Neural progenitor cell (in vitro differentiated cells): Measurements from ENCODE around the gene PMEPA1. TPM values are rescaled to one million over a fixed set of nuclear protein-coding genes. Genes with fewer than 3 reads are reported as not detected.

Experiments
- DNase-seq: peaks from one replicate; pipeline ENCODE4 v3.0.0-alpha.2; 2016; ENCODE audit warnings: low spot score
- H2AFZ ChIP-seq: fragments of 200-600 bp; sonication (generic); replicated peaks from 2 replicates; pipeline ENCODE4 v1.6.1; 2016; ENCODE audit warnings: antibody characterized with exemption
- H3F3A ChIP-seq: fragments of 200-600 bp; sonication (generic); 2 replicates; pipeline ENCODE4 v1.6.1; 2016; ENCODE audit warnings: antibody characterized with exemption, low read depth
- H3K27ac ChIP-seq: fragments of 200-600 bp; sonication (generic); 2 replicates; pipeline ENCODE4 v1.5.1; 2016; ENCODE audit warnings: mild to moderate bottlenecking
- H3K27me3 ChIP-seq: fragments of 200-600 bp; sonication (generic); 2 replicates; pipeline ENCODE4 v1.6.1; 2016; ENCODE audit warnings: mild to moderate bottlenecking, moderate library complexity
- H3K36me3 ChIP-seq: fragments of 200-600 bp; sonication (generic); 2 replicates; pipeline ENCODE4 v1.5.1; 2016
- H3K4me1 ChIP-seq: fragments of 200-600 bp; sonication (generic); 2 replicates; pipeline ENCODE4 v1.6.1; 2016; ENCODE audit warnings: mixed run types
- H3K4me2 ChIP-seq: fragments of 200-600 bp; sonication (generic); 2 replicates; pipeline ENCODE4 v1.6.1; 2016
- H3K4me3 ChIP-seq: fragments of 200-600 bp; sonication (generic); 2 replicates; pipeline ENCODE4 v1.5.1; 2016
- H3K79me2 ChIP-seq: fragments of 200-600 bp; sonication (generic); 2 replicates; pipeline ENCODE4 v1.6.1; 2016; ENCODE audit warnings: low read depth
- H3K9ac ChIP-seq: fragments of 200-600 bp; sonication (generic); 2 replicates; pipeline ENCODE4 v1.6.1; 2016
- H3K9me3 ChIP-seq: fragments of 200-600 bp; sonication (generic); 2 replicates; pipeline ENCODE4 v1.5.1; 2016; ENCODE audit warnings: low read depth
- H4K20me1 ChIP-seq: fragments of 200-600 bp; sonication (generic); 2 replicates; pipeline ENCODE4 v1.6.1; 2016; ENCODE audit warnings: low read depth
- H3K27ac Mint-ChIP-seq: 3 replicates; pipeline ENCODE4 v1.8.0; 2021; ENCODE audit warnings: mixed read lengths
- H3K27me3 Mint-ChIP-seq: 2 replicates; pipeline ENCODE4 v1.8.0; 2022; ENCODE audit warnings: low read depth, mild to moderate bottlenecking, inconsistent platforms, moderate library complexity, mixed read lengths; ENCODE audit not compliant: insufficient read depth
- H3K36me3 Mint-ChIP-seq: 3 replicates; pipeline ENCODE4 v1.8.0; 2021; ENCODE audit warnings: mixed read lengths
- H3K4me1 Mint-ChIP-seq: 3 replicates; pipeline ENCODE4 v1.8.0; 2021; ENCODE audit warnings: mixed read lengths
- H3K4me3 Mint-ChIP-seq: 3 replicates; pipeline ENCODE4 v1.8.0; 2021; ENCODE audit warnings: mild to moderate bottlenecking, moderate library complexity, mixed read lengths
- H3K9me3 Mint-ChIP-seq: 3 replicates; pipeline ENCODE4 v1.8.0; 2020; ENCODE audit warnings: mixed read lengths
- EZH2 ChIP-seq: fragments of 200-600 bp; sonication (generic); IDR thresholded peaks from 2 replicates; pipeline ENCODE4 v1.6.1; 2017; ENCODE audit warnings: antibody characterized with exemption, mild to moderate bottlenecking, moderate library complexity
- EZH2phosphoT487 ChIP-seq: fragments of 200-600 bp; sonication (generic); IDR thresholded peaks from 2 replicates; pipeline ENCODE4 v1.6.1; 2017; ENCODE audit warnings: antibody characterized with exemption
- total RNA-seq: library from RNA; depleted of rRNA; stranded (reverse); fragments of >200 nt; gene quantifications from 2 replicates; pipeline ENCODE4 v1.2.3, GENCODE V29; 2015; ENCODE audit warnings: low replicate concordance
- TF ChIP-seq, protein P1 (sequence below): fragments of 200-600 bp; sonication (generic); IDR thresholded peaks from 2 replicates; pipeline ENCODE4 v1.5.1; 2017; ENCODE audit warnings: antibody characterized with exemption, mild to moderate bottlenecking

PMEPA1 gene
- total RNA-seq, 1 donor from 2014 or later: 1.7 TPM

DNA sequence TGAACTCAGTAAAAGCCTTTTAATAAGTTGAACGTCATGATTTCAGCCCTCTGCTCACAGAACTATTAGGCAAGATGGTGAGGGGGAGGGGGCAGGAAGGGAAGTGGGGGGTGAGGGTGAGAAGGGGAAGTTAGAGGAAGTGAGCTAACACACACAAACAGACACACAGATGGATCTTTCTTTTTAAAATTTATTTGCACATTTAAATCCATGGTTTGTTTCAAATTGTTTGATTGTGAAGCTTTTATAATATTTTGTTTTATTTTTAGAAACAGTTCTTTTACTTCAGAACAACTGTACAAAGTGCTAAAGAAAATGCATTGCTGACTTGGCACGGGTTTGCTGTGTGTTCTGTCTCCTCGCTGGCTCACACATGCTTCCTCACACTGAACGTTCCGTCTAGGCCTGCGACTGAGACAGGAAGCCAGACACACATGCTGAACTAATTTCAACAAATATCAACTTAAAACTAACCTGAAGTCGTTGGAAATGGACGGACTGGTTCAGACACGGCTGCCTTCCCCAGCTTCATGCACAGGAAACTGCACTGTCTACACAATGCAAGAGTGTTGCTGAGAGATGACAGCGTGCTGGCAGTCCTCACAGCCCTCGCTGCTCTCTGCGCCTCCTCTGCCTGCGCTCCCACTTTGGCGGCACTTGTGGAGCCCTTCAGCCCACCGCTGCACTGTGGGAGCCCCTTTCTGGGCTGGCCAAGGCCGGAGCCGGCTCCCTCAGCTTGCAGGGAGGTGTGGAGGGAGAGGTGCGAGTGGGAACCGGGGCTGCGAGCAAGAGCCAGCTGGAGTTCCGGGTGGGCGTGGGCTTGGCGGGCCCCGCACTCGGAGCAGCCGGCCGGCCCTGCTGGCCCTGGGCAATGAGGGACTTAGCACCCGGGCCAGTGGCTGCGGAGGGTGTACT, 81.5 kb downstream of the PMEPA1 start:
- H2AFZ ChIP-seq: no peak overlapping the region
- H3K36me3 ChIP-seq: no peaks in the 10 kb centered on the region
- H3K27me3 Mint-ChIP-seq: peaks cover 4% of the 10 kb centered on the region
- H3K27ac Mint-ChIP-seq: peak overlapping the region; percentile 22
- H3K79me2 ChIP-seq: no peaks in the 10 kb centered on the region
- no peak for DNase-seq
- H3K4me3 ChIP-seq: no peak overlapping the region
- TF ChIP-seq EZH2 (no peak), EZH2phosphoT487 (no peak)
- TF ChIP-seq, protein P1, sequence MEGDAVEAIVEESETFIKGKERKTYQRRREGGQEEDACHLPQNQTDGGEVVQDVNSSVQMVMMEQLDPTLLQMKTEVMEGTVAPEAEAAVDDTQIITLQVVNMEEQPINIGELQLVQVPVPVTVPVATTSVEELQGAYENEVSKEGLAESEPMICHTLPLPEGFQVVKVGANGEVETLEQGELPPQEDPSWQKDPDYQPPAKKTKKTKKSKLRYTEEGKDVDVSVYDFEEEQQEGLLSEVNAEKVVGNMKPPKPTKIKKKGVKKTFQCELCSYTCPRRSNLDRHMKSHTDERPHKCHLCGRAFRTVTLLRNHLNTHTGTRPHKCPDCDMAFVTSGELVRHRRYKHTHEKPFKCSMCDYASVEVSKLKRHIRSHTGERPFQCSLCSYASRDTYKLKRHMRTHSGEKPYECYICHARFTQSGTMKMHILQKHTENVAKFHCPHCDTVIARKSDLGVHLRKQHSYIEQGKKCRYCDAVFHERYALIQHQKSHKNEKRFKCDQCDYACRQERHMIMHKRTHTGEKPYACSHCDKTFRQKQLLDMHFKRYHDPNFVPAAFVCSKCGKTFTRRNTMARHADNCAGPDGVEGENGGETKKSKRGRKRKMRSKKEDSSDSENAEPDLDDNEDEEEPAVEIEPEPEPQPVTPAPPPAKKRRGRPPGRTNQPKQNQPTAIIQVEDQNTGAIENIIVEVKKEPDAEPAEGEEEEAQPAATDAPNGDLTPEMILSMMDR: no peak
- no peak overlapping the region for H3K9ac ChIP-seq
- no peaks in the 10 kb centered on the region for H4K20me1 ChIP-seq
- no peaks in the 10 kb centered on the region for H3F3A ChIP-seq
- H3K4me3 Mint-ChIP-seq: no peak overlapping the region
- H3K36me3 Mint-ChIP-seq: no peaks in the 10 kb centered on the region
- H3K27ac ChIP-seq: no peak overlapping the region
- peaks cover 19% of the 10 kb centered on the region for H3K9me3 Mint-ChIP-seq
- H3K27me3 ChIP-seq: no peaks in the 10 kb centered on the region
- no peaks in the 10 kb centered on the region for H3K9me3 ChIP-seq
- H3K4me1 ChIP-seq: no peaks in the 10 kb centered on the region
- peaks cover 7% of the 10 kb centered on the region for H3K4me1 Mint-ChIP-seq
- H3K4me2 ChIP-seq: no peak overlapping the region

DNA sequence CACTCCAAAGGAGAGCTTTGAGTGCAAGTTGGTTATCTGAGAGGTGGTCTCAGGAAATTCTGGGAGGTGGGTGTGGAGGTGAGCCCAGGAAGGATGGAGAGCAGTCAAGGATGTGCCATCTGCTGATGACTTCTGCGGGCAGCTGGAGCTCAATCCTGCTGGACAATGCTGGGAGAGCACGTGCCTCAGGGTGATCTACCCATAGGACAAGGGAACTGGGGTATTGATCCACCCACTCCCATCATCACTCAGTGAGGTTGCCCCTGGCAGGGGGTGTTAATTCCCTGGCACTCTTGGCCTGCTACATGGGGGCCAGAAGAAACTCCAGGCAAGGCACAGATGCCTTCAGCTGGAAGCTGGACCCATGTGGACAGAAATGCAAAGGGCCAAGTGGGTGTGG, 82.5 kb downstream of the PMEPA1 start:
- H3K27ac ChIP-seq: no peak overlapping the region
- no peak for DNase-seq
- H3K36me3 ChIP-seq: no peaks in the 10 kb centered on the region
- H3K4me3 ChIP-seq: no peak overlapping the region
- Mint-ChIP-seq H3K4me1 (peaks cover 11% of the 10 kb centered on the region), H3K9me3 (peaks cover 19% of the 10 kb centered on the region), H3K36me3 (no peaks in the 10 kb centered on the region), H3K27ac (peak overlapping the region; percentile 43), H3K27me3 (peaks cover 4% of the 10 kb centered on the region), H3K4me3 (no peak overlapping the region)
- no peak for TF ChIP-seq EZH2phosphoT487
- TF ChIP-seq EZH2: no peak
- TF ChIP-seq, protein P1: no peak
- no peaks in the 10 kb centered on the region for H3K79me2 ChIP-seq
- H2AFZ ChIP-seq: no peak overlapping the region
- no peak overlapping the region for H3K9ac ChIP-seq
- no peak overlapping the region for H3K4me2 ChIP-seq
- H3K27me3 ChIP-seq: no peaks in the 10 kb centered on the region
- H3K4me1 ChIP-seq: no peaks in the 10 kb centered on the region
- H3F3A ChIP-seq: no peaks in the 10 kb centered on the region
- H4K20me1 ChIP-seq: no peaks in the 10 kb centered on the region
- H3K9me3 ChIP-seq: no peaks in the 10 kb centered on the region

DNA sequence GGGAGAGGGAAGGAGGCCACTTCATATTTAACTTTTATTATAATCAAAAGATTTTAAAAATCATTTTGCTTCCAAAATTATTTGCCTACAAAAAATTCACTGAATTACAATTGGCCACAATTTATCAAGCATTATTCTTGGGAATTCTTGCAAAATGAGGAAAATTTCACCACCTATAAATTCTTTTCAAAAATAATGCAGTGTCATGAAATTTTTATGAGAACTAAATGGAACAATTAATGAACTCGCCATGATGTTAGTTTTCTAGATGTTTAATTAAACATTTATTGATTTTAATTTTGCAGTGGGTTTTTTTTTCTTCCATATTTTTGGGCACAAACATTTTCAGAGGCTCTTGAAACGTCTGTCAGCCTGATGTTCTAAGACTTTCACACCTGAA, 83.8 kb downstream of the PMEPA1 start:
- Histone ChIP-seq H2AFZ (no peak overlapping the region), H3K4me1 (no peaks in the 10 kb centered on the region), H3F3A (no peaks in the 10 kb centered on the region), H4K20me1 (no peaks in the 10 kb centered on the region), H3K36me3 (no peaks in the 10 kb centered on the region), H3K4me2 (no peak overlapping the region), H3K4me3 (no peak overlapping the region), H3K9me3 (no peaks in the 10 kb centered on the region), H3K9ac (no peak overlapping the region), H3K27me3 (no peaks in the 10 kb centered on the region), H3K27ac (no peak overlapping the region), H3K79me2 (no peaks in the 10 kb centered on the region)
- no peak overlapping the region for H3K4me3 Mint-ChIP-seq
- H3K36me3 Mint-ChIP-seq: no peaks in the 10 kb centered on the region
- no peak for DNase-seq
- no peak for TF ChIP-seq EZH2phosphoT487
- no peak for TF ChIP-seq EZH2
- TF ChIP-seq, protein P1: no peak
- H3K27ac Mint-ChIP-seq: no peak overlapping the region
- H3K27me3 Mint-ChIP-seq: peaks cover 4% of the 10 kb centered on the region
- peaks cover 11% of the 10 kb centered on the region for H3K4me1 Mint-ChIP-seq
- H3K9me3 Mint-ChIP-seq: peaks cover 19% of the 10 kb centered on the region
